ENCODE measurements around the gene AEBP1.
A peak's percentile ranks its signal among the peaks of the same experiment; 100 is the strongest.

AEBP1 gene

DNA sequence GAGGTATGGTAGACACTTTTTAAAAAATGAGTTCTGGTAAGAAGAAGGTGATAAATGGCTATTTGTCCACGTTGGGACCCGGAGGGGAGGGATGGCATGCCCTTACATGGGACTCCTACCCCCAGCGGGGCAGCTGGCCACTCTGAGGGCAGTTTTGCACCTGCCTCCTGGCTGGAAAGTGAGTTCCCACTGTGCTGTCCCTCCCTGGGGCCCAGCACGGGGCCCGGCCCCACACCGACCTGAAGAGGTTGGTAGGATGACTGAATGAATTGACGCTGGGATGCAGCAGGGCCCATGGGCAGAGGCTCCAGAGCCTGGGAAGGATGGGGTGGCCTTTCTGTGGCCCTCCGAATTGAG lies 601 bp upstream of the AEBP1 start:
- H3K27me3 Mint-ChIP-seq, result no peaks in the 10 kb centered on the region

DNA sequence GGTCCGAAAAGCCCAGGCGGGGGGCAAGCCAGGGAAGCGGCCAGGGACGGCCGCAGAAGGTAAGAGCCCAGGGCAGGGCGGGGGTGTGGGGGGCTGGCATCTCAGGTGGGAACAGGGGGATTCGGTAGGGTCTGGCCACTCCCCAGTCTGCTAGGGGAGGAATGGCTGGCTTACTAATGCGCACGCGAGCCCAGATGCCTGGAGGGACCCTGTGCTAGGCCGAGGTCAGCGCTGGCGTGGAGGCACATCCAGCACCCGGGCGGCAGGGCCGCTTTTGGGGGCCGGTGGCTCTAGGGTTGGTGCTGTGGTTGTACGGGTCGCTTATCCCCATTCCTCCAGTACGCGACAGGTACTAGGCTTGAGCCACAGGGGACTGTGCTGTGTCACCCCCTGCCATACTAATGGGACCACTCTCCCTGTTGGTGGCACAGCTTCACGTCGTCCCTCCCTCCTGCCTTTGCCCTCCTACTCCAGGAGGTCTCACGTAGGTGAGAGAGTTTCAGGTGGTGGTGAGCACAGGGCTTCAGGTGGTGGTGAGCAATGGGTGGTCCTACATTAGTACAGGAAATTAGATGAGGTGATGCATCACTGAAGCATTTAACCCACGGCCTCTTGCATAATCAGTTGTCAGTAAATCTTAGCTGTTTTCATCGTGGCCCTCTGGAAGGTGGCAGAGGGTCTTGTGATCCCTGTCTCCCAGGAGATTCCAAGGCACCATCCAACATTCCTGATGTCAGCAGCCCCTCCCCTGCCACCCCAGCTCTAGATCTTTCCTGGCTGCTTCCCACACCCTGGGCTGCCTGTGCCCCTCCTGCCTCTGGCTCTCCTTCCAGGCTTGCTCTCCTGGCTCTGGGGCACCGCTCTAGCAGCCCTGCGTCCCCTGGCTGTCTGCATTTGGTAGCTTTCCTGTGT lies 971 bp downstream of the AEBP1 start:
- Mint-ChIP-seq H3K4me1 (ENCODE audit: low read depth) (peaks cover 14% of the 10 kb centered on the region), H3K36me3 (no peaks in the 10 kb centered on the region), H3K9me3 (ENCODE audit: low read depth) (no peaks in the 10 kb centered on the region), H3K4me3 (peak overlapping the region; percentile 89), H3K27me3 (no peaks in the 10 kb centered on the region), H3K27ac (peak overlapping the region; percentile 86)

More for the DNA sequence above, 601 bp upstream of the AEBP1 start:
- peak overlapping the region; percentile 71 for H3K4me3 Mint-ChIP-seq
- peak overlapping the region; percentile 74 for H3K27ac Mint-ChIP-seq
- H3K36me3 Mint-ChIP-seq, result no peaks in the 10 kb centered on the region
- H3K9me3 Mint-ChIP-seq (ENCODE audit: low read depth), result no peaks in the 10 kb centered on the region
- peaks cover 16% of the 10 kb centered on the region for H3K4me1 Mint-ChIP-seq (ENCODE audit: low read depth)

DNA sequence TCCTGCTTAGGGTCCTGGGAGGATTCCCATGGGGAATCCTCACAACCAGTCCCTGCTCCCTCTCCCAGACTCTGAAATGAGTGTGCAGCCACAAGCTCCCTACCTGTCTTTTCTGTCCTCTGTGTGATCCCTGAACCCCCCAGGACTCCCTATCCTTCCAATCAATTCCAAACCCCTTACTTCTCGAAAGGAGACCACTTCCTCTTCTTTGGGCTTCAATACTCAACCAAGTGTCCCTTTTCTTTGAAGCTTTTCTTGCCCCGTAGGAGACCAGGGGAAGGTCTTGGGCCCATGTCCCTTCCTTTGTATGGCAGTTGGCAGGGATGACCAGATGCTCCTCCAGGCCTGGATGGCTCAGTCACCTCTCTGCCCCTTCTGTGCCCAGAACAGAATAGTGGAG lies 1.7 kb downstream of the AEBP1 start:
- no peaks in the 10 kb centered on the region for H3K36me3 Mint-ChIP-seq
- H3K27me3 Mint-ChIP-seq, result no peaks in the 10 kb centered on the region
- no peaks in the 10 kb centered on the region for H3K9me3 Mint-ChIP-seq (ENCODE audit: low read depth)
- H3K4me3 Mint-ChIP-seq, result peak overlapping the region; percentile 89
- peak overlapping the region; percentile 86 for H3K27ac Mint-ChIP-seq
- H3K4me1 Mint-ChIP-seq (ENCODE audit: low read depth), result peaks cover 14% of the 10 kb centered on the region

DNA sequence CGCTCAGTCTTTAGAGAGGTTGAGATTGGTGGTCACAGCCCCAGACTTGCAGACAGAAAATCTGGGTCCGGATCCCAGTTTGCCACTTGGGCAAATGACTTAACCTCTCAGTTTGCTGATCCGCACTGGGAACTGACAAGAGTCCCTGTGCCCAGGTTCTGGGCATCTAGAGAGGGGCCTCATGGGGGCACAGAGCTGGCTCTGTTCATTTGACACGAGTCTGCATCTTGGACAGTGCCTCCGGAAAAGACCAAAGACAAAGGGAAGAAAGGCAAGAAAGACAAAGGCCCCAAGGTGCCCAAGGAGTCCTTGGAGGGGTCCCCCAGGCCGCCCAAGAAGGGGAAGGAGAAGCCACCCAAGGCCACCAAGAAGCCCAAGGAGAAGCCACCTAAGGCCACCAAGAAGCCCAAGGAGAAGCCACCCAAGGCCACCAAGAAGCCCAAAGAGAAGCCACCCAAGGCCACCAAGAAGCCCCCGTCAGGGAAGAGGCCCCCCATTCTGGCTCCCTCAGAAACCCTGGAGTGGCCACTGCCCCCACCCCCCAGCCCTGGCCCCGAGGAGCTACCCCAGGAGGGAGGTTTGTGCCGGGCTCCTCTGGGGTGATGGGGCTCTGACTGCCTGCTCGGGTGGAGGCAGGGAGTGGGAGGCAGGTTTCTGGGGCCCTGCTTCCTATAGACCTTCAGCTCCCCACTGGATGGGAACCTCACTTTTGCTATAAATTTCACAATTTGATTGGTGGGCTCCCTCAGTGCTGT lies 2.3 kb downstream of the AEBP1 start:
- Mint-ChIP-seq H3K4me1 (ENCODE audit: low read depth) (peaks cover 14% of the 10 kb centered on the region), H3K36me3 (no peaks in the 10 kb centered on the region), H3K27ac (peak overlapping the region; percentile 46), H3K9me3 (ENCODE audit: low read depth) (no peaks in the 10 kb centered on the region), H3K27me3 (no peaks in the 10 kb centered on the region), H3K4me3 (peak overlapping the region; percentile 89)

DNA sequence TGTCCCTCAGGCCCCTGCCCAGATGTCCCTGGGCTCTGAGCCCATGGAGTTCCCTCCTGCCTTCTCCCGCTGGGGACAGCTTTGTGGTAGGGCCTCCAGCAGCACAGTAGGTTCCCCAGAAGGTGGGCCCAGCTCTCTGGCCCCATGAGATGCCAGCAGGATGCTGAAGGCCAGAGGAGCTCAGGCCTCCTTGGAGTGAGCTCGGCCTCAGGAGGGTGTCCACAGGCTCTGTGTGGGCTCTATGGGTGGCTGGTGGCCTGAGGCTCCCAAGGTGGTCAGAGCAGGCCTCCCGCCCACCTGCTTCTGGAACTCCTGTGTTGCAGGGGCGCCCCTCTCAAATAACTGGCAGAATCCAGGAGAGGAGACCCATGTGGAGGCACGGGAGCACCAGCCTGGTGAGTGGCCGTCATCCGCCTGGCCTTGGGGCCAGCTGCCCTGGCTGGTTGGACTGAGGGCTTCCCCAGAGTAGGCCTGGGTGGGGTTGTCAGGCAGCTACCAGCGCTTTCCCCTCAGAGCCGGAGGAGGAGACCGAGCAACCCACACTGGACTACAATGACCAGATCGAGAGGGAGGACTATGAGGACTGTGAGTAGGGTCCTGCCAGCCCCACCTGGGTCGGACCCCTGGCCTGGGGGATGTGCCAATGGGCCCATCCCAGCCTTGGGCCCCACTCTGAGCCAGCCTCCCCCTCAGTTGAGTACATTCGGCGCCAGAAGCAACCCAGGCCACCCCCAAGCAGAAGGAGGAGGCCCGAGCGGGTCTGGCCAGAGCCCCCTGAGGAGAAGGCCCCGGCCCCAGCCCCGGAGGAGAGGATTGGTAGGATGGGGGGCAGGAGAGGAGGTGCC lies 3.2 kb downstream of the AEBP1 start:
- Mint-ChIP-seq H3K27me3 (no peaks in the 10 kb centered on the region), H3K27ac (no peak overlapping the region), H3K36me3 (no peaks in the 10 kb centered on the region), H3K4me1 (ENCODE audit: low read depth) (peaks cover 14% of the 10 kb centered on the region), H3K4me3 (no peak overlapping the region), H3K9me3 (ENCODE audit: low read depth) (no peaks in the 10 kb centered on the region)

DNA sequence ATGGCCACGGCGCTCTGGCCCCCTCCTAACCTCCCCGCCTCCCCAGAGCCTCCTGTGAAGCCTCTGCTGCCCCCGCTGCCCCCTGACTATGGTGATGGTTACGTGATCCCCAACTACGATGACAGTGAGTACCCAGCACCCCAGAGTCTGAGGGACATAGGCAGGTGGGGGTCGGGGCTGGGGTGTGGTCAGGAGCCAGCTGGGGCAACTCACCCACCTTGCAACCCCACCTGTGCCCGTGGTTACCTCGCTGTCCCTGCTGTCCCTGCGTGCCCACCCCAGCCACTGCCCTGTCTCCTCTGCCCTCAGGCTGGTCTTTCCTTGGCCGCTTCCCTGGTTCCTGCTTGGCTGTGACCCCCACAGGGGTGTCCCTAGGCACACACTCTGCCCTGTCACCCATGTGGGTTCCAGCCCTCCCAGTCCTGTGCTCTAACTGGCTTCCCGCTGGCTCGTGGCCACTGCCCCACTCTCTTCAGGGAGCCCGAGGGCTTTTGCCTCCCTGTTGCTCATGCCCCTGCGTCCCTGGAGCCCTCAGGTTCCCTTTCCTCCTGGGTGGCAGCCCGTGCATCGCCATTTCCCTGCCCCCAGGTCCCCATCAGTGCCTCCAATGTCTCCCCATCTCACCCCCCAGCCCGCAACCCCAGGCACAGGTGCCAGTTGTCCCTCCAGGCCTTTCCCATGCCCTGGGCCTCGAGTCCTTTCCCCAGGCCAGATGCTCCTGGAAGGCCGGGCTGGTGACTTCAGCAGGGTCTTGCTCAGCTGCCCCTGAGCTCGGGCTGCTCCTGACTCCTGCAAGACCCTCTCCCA lies 4.0 kb downstream of the AEBP1 start:
- no peaks in the 10 kb centered on the region for H3K27me3 Mint-ChIP-seq
- no peak overlapping the region for H3K4me3 Mint-ChIP-seq
- H3K9me3 Mint-ChIP-seq (ENCODE audit: low read depth), result no peaks in the 10 kb centered on the region
- peaks cover 14% of the 10 kb centered on the region for H3K4me1 Mint-ChIP-seq (ENCODE audit: low read depth)
- H3K36me3 Mint-ChIP-seq, result no peaks in the 10 kb centered on the region
- no peak overlapping the region for H3K27ac Mint-ChIP-seq

DNA sequence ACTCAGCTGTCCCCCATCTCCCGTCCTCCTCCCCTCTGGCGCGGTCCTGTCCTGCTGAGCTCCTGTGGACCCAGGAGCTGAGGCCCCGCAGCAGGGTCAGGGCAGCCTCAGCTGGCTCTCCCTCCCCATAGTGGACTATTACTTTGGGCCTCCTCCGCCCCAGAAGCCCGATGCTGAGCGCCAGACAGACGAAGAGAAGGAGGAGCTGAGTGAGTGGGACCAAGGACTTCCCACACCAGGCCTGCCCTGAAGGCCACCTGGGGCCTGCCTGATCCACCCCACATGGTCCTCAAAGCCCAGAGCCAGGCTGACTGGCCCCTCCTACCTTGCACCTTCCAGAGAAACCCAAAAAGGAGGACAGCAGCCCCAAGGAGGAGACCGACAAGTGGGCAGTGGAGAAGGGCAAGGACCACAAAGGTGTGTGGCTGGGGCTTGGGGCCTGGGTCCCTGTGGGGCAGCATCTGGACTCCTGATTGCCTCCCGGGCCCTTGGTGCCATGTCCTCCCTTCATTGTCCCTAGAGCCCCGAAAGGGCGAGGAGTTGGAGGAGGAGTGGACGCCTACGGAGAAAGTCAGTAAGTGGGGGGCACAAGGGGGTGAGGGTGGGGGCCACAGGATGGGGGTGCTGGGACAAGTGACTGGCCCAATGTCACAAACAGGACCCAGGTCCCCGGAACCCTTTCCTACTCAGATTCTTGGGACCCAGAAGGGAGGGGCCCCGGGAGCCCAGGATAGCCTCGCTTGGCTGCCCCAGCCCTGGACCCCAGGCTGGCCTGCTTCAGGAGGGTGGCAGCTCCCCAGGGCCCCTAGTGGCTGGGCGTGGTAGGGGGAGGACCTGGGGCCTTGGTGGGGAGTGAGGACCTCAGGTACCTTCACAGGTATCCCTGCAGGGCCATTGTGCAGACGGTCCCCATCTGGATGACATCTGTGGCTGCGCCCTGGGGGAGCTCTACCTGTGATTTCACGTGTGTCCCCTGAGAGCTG lies 4.9 kb downstream of the AEBP1 start:
- no peaks in the 10 kb centered on the region for H3K9me3 Mint-ChIP-seq (ENCODE audit: low read depth)
- no peak overlapping the region for H3K27ac Mint-ChIP-seq
- no peaks in the 10 kb centered on the region for H3K36me3 Mint-ChIP-seq
- H3K4me3 Mint-ChIP-seq, result no peak overlapping the region
- H3K27me3 Mint-ChIP-seq, result no peaks in the 10 kb centered on the region
- H3K4me1 Mint-ChIP-seq (ENCODE audit: low read depth), result peaks cover 14% of the 10 kb centered on the region

DNA sequence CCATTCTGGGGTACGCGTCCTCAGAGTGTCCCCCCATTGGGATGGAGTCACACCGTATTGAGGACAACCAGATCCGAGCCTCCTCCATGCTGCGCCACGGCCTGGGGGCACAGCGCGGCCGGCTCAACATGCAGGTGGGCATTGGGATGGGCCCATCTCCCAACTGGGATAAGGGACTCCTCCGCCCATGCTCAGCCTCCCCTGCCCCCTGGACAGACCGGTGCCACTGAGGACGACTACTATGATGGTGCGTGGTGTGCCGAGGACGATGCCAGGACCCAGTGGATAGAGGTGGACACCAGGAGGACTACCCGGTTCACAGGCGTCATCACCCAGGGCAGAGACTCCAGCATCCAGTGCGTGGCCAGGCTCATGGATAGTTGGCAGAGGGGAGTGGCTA lies 5.8 kb downstream of the AEBP1 start:
- Mint-ChIP-seq H3K4me3 (no peak overlapping the region), H3K36me3 (no peaks in the 10 kb centered on the region), H3K27ac (no peak overlapping the region), H3K27me3 (no peaks in the 10 kb centered on the region), H3K4me1 (ENCODE audit: low read depth) (peaks cover 14% of the 10 kb centered on the region), H3K9me3 (ENCODE audit: low read depth) (no peaks in the 10 kb centered on the region)

DNA sequence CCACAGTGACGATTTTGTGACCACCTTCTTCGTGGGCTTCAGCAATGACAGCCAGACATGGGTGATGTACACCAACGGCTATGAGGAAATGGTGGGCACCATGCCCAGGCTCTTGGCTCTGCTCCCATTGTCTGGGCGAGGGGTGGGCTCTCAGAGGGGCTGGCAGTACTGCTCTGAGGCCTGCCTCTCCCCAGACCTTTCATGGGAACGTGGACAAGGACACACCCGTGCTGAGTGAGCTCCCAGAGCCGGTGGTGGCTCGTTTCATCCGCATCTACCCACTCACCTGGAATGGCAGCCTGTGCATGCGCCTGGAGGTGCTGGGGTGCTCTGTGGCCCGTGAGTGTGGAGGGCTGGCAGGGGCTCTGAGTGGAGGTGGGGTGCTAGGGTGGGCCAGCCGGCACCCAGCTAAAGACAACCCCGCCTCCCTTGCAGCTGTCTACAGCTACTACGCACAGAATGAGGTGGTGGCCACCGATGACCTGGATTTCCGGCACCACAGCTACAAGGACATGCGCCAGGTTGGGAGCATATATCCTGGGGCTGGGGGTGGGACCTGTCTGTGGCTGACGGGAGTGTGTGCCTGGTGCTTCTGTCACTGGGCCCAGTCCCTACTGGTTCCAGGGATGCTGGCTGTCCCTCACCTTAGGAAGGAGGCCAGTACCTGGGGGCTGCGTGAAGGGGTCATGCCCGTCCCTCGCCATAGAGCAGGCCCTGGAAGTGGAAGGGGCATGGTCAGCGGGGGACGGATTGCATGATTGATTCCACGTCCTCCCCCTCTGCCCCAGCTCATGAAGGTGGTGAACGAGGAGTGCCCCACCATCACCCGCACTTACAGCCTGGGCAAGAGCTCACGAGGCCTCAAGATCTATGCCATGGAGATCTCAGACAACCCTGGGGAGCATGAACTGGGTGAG lies 6.8 kb downstream of the AEBP1 start:
- Mint-ChIP-seq H3K4me1 (ENCODE audit: low read depth) (peaks cover 4% of the 10 kb centered on the region), H3K36me3 (no peaks in the 10 kb centered on the region), H3K27ac (no peak overlapping the region), H3K9me3 (ENCODE audit: low read depth) (no peaks in the 10 kb centered on the region), H3K27me3 (no peaks in the 10 kb centered on the region), H3K4me3 (no peak overlapping the region)

DNA sequence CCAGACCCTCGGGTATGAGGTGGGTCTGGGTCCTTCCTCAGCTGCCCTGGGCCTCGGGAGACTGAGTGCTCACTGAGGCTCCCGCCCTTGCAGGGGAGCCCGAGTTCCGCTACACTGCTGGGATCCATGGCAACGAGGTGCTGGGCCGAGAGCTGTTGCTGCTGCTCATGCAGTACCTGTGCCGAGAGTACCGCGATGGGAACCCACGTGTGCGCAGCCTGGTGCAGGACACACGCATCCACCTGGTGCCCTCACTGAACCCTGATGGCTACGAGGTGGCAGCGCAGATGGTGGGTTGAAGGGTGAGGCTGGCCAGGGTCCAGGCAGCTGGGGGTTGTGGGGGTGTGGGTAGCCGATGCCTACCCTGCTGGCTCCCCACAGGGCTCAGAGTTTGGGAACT lies 7.6 kb downstream of the AEBP1 start:
- Mint-ChIP-seq H3K4me1 (ENCODE audit: low read depth) (no peaks in the 10 kb centered on the region), H3K27ac (no peak overlapping the region)

DNA sequence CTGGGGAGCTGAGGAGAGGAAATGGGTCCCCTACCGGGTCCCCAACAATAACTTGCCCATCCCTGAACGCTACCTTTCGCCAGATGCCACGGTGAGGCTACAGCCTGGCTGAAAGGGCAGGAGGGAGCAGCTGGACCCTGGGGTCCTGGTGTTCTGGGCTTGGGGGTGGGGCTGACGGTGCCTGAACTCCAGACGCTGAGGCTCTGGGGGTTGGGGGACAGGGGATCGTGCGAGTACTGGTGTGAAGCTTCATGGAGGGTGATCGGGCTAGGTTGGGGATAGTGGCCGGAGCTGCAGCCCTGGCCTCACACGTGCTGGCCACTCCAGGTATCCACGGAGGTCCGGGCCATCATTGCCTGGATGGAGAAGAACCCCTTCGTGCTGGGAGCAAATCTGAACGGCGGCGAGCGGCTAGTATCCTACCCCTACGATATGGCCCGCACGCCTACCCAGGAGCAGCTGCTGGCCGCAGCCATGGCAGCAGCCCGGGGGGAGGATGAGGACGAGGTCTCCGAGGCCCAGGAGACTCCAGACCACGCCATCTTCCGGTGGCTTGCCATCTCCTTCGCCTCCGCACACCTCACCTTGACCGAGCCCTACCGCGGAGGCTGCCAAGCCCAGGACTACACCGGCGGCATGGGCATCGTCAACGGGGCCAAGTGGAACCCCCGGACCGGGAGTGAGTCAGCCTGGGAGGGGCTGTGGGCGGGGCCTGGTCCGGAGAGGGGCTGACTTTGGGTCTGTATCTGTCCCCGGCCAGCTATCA lies 8.3 kb downstream of the AEBP1 start:
- Mint-ChIP-seq H3K27ac (no peak overlapping the region), H3K4me1 (ENCODE audit: low read depth) (no peaks in the 10 kb centered on the region), H3K9me3 (ENCODE audit: low read depth) (no peaks in the 10 kb centered on the region), H3K36me3 (no peaks in the 10 kb centered on the region), H3K27me3 (no peaks in the 10 kb centered on the region), H3K4me3 (no peak overlapping the region)

More for the DNA sequence above, 7.6 kb downstream of the AEBP1 start:
- Mint-ChIP-seq H3K36me3 (no peaks in the 10 kb centered on the region), H3K4me3 (no peak overlapping the region), H3K9me3 (ENCODE audit: low read depth) (no peaks in the 10 kb centered on the region), H3K27me3 (no peaks in the 10 kb centered on the region)
